KMS-11 (cell line): ENCODE data around the gene ANAPC1.

Experiments used
- H2AFZ ChIP-seq: fragments of 200-600 bp; sonication (generic); 2 replicates; pipeline ENCODE4 v1.6.1; 2016; ENCODE audit warnings: antibody characterized with exemption, mixed run types, low read depth
- H3K27ac ChIP-seq: fragments of 200-600 bp; sonication (generic); 2 replicates; pipeline ENCODE4 v1.6.1; 2016; ENCODE audit warnings: mild to moderate bottlenecking, mixed run types
- H3K27me3 ChIP-seq: fragments of 200-600 bp; sonication (generic); 2 replicates; pipeline ENCODE4 v1.6.1; 2017; ENCODE audit warnings: mild to moderate bottlenecking, low read depth, mixed run types, moderate library complexity; ENCODE audit not compliant: insufficient read depth
- H3K36me3 ChIP-seq: fragments of 200-600 bp; sonication (generic); 2 replicates; pipeline ENCODE4 v1.6.1; 2017; ENCODE audit warnings: mild to moderate bottlenecking, mixed run types; ENCODE audit not compliant: insufficient read depth
- H3K4me1 ChIP-seq: fragments of 200-600 bp; sonication (generic); 2 replicates; pipeline ENCODE4 v1.6.1; 2016; ENCODE audit warnings: mild to moderate bottlenecking, low read depth, mixed run types; ENCODE audit not compliant: poor library complexity, severe bottlenecking
- H3K4me2 ChIP-seq: fragments of 200-600 bp; sonication (generic); 2 replicates; pipeline ENCODE4 v1.7.0; 2016; ENCODE audit warnings: mild to moderate bottlenecking, mixed run types
- H3K4me3 ChIP-seq: fragments of 200-600 bp; sonication (generic); IDR thresholded peaks from 2 replicates; pipeline ENCODE4 v1.6.1; 2017; ENCODE audit warnings: low read depth, low read length, mixed read lengths; ENCODE audit not compliant: insufficient read depth
- H3K79me2 ChIP-seq: fragments of 200-600 bp; sonication (generic); 2 replicates; pipeline ENCODE4 v1.6.1; 2016; ENCODE audit warnings: low read depth, mixed run types; ENCODE audit not compliant: insufficient read depth
- H3K9ac ChIP-seq: fragments of 200-600 bp; sonication (generic); 2 replicates; pipeline ENCODE4 v1.6.1; 2016; ENCODE audit warnings: mild to moderate bottlenecking, mixed run types
- H4K20me1 ChIP-seq: fragments of 200-600 bp; sonication (generic); 2 replicates; pipeline ENCODE4 v1.6.1; 2016; ENCODE audit warnings: mild to moderate bottlenecking, mixed run types; ENCODE audit not compliant: insufficient read depth
- TF ChIP-seq, protein P1 (sequence below): fragments of 200-600 bp; sonication (generic); conservative IDR thresholded peaks from 2 replicates; pipeline ENCODE4 v1.6.1; 2017; ENCODE audit warnings: low read depth, mild to moderate bottlenecking, antibody characterized with exemption, low read length, moderate library complexity, mixed read lengths

ANAPC1 gene

DNA sequence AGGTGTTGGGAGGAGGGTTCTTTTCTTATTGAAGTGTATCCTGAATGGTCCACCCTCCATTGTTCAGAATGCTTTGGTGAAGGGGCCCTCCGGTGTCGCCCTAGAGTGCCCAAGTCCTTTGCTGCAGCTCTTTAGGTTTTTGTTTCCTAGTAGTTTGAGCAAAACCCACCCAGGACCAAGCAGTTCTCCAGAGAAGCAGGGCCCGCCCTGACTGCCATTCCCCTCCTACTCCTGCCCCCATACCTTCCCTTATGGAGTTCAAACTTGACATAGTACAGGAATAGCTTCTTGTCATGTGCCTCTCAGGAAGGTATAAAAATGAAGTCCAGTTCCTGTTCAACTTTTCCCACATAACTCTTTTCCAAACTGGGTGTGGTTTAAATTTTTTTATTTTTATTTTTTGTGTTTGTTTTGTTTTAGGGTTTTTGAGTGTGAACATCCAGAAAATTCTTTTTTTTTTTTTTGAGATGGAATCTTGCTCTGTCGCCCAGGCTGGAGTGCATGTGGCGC, 20.0 kb upstream of the ANAPC1 start:
- Histone ChIP-seq H3K4me3 (no peak overlapping the region), H3K79me2 (no peaks in the 10 kb centered on the region), H2AFZ (no peak overlapping the region), H3K27ac (no peak overlapping the region), H4K20me1 (no peaks in the 10 kb centered on the region), H3K4me1 (peaks cover 30% of the 10 kb centered on the region), H3K36me3 (no peaks in the 10 kb centered on the region), H3K27me3 (no peaks in the 10 kb centered on the region), H3K9ac (no peak overlapping the region), H3K4me2 (no peak overlapping the region)
- TF ChIP-seq, protein P1, sequence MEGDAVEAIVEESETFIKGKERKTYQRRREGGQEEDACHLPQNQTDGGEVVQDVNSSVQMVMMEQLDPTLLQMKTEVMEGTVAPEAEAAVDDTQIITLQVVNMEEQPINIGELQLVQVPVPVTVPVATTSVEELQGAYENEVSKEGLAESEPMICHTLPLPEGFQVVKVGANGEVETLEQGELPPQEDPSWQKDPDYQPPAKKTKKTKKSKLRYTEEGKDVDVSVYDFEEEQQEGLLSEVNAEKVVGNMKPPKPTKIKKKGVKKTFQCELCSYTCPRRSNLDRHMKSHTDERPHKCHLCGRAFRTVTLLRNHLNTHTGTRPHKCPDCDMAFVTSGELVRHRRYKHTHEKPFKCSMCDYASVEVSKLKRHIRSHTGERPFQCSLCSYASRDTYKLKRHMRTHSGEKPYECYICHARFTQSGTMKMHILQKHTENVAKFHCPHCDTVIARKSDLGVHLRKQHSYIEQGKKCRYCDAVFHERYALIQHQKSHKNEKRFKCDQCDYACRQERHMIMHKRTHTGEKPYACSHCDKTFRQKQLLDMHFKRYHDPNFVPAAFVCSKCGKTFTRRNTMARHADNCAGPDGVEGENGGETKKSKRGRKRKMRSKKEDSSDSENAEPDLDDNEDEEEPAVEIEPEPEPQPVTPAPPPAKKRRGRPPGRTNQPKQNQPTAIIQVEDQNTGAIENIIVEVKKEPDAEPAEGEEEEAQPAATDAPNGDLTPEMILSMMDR: no peak

DNA sequence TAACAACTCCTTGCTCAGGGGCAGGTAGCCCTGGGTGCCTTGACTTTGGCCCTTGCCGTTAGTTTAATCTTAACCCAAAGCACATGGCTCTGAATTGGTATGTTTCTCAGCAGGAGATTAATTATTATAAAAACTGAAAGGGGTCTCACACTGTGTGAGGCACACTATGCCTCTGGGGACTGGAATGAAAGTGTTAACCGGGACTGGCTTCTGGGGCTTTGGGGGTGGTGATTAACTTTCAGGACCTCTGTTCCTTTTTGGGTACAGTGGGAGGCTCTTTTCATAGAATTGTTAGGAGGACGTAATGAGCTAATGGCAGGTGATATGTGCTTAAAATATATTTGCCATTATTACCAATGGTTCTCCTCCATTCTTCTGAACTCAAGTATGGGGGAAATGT, 19.5 kb upstream of the ANAPC1 start:
- Histone ChIP-seq H3K27me3 (no peaks in the 10 kb centered on the region), H3K9ac (no peak overlapping the region), H3K79me2 (no peaks in the 10 kb centered on the region), H3K4me1 (peaks cover 30% of the 10 kb centered on the region), H4K20me1 (no peaks in the 10 kb centered on the region), H3K4me3 (no peak overlapping the region), H3K36me3 (no peaks in the 10 kb centered on the region), H3K27ac (no peak overlapping the region), H2AFZ (no peak overlapping the region), H3K4me2 (no peak overlapping the region)
- TF ChIP-seq, protein P1: no peak

DNA sequence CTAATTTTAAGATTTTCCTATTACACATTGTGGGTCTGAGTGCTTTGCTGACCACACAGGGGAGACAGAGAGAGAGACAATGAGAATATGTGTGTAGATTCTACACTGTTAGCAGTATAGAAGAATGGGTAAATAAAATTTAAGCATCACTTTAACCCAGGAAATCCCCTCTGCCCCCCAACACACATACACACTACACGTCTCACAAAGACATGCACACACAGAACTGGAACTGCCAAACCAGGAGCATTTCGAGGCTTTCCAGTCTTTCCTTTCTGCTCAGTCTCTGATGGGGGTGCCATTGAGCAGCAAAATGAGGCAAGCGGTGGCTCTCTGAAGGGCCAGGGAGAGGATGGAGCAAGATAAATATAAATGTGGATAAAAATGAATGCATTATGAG, 16.9 kb upstream of the ANAPC1 start:
- no peaks in the 10 kb centered on the region for H3K36me3 ChIP-seq
- no peak overlapping the region for H2AFZ ChIP-seq
- TF ChIP-seq, protein P1: peak; percentile 41; the same call in 1 of the 2 replicates
- H3K4me1 ChIP-seq: peaks cover 20% of the 10 kb centered on the region
- no peaks in the 10 kb centered on the region for H3K27me3 ChIP-seq
- H3K79me2 ChIP-seq: no peaks in the 10 kb centered on the region
- no peak overlapping the region for H3K9ac ChIP-seq
- H4K20me1 ChIP-seq: no peaks in the 10 kb centered on the region
- H3K27ac ChIP-seq: no peak overlapping the region
- H3K4me2 ChIP-seq: no peak overlapping the region
- H3K4me3 ChIP-seq: no peak overlapping the region

DNA sequence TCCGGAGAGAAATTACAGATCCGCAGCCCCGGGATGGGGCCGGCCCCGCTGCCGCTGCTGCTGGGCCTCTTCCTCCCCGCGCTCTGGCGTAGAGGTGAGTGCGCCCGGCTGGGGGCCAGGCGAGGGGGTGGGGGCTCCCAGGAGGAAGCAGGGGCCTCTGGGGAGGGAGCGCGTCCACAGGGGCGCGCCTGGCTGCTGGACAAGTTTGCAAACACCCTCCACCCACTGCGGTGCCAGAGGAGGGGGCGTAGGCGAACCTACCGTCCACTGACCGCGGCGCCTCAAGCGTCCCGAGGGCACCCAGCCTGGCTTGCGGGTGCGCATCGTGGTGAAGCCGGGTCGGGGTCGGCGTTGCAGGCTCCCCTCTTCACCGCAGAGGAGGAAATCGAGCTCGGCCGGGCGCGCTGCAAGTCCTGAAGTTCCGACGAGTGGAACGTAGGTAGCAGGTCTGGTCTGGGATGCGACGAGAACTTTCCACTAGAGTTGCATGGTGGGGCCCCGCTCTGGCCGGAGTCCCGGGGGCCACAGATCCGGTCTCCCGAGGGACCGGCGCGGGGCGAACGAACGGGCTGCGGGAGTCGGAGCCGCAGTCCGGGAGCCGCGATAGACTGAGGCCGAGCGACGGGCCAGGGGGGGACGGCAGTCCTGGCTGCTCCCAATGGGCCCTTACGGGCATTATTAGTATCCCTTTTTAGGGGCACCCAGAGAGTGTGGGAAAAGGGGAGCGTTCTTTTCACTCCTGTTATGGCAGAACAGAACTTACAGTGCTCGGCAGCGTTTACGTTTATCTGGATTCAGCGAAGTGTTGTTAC, 14.9 kb upstream of the ANAPC1 start:
- H4K20me1 ChIP-seq: no peaks in the 10 kb centered on the region
- no peaks in the 10 kb centered on the region for H3K27me3 ChIP-seq
- no peak overlapping the region for H3K9ac ChIP-seq
- no peaks in the 10 kb centered on the region for H3K36me3 ChIP-seq
- no peak overlapping the region for H2AFZ ChIP-seq
- no peak overlapping the region for H3K27ac ChIP-seq
- peaks cover 9% of the 10 kb centered on the region for H3K4me1 ChIP-seq
- H3K4me2 ChIP-seq: no peak overlapping the region
- H3K79me2 ChIP-seq: no peaks in the 10 kb centered on the region
- TF ChIP-seq, protein P1: no peak
- H3K4me3 ChIP-seq: no peak overlapping the region
